ENCODE results near the gene GRIK4.

GRIK4 gene

GRCh38 chr11:120894202-120894985, 382.8 kb downstream of the GRIK4 start:
- Histone ChIP-seq H3K9ac (ENCODE audit: low read depth, low read length) (no peak overlapping the region), H3K9me3 (ENCODE audit: control insufficient read depth, insufficient read depth, low read length) (no peaks in the 10 kb centered on the region), H3K4me1 (ENCODE audit: insufficient read depth, low read length) (no peaks in the 10 kb centered on the region)

GRCh38 chr11:120896687-120897086, 385.1 kb downstream of the GRIK4 start:
- Histone ChIP-seq H3K36me3 (ENCODE audit: insufficient read depth, low read length) (no peaks in the 10 kb centered on the region), H3K9ac (ENCODE audit: low read depth, low read length) (no peak overlapping the region), H3K4me1 (ENCODE audit: insufficient read depth, low read length) (no peaks in the 10 kb centered on the region), H3K9me3 (ENCODE audit: control insufficient read depth, insufficient read depth, low read length) (no peaks in the 10 kb centered on the region)

More at GRCh38 chr11:120894202-120894985, 382.8 kb downstream of the GRIK4 start:
- H3K36me3 ChIP-seq (ENCODE audit: insufficient read depth, low read length) = no peaks in the 10 kb centered on the region

GRCh38 chr11:120898568-120898967, 387.0 kb downstream of the GRIK4 start:
- Histone ChIP-seq H3K9me3 (ENCODE audit: control insufficient read depth, insufficient read depth, low read length) (no peaks in the 10 kb centered on the region), H3K36me3 (ENCODE audit: insufficient read depth, low read length) (no peaks in the 10 kb centered on the region), H3K4me1 (ENCODE audit: insufficient read depth, low read length) (no peaks in the 10 kb centered on the region; the same call in 1 of the 2 replicates), H3K9ac (ENCODE audit: low read depth, low read length) (no peak overlapping the region)

DNA sequence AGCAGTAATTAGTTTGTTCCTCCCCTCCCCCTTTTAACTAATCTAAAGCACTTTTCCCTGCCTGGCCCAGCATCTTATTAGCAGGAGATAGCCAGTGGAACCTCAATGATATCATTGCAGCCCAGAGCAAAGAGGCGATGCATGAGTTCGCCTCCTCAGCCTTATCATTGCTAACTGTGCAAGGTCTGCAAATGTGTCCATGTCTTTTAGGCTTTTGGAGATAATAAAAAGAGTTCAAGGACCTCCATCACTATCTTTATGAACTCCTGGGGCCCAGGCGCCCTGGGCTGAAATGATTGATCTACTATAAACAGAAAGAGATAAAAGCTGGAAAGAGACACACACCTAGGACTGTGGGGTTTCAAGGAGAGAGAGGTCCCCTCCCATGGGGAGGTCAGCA, 388.2 kb downstream of the GRIK4 start:
- Histone ChIP-seq H3K36me3 (ENCODE audit: insufficient read depth, low read length) (no peaks in the 10 kb centered on the region), H3K9ac (ENCODE audit: low read depth, low read length) (no peak overlapping the region), H3K4me1 (ENCODE audit: insufficient read depth, low read length) (peaks cover 2% of the 10 kb centered on the region; the same call in 1 of the 2 replicates), H3K9me3 (ENCODE audit: control insufficient read depth, insufficient read depth, low read length) (no peaks in the 10 kb centered on the region)

DNA sequence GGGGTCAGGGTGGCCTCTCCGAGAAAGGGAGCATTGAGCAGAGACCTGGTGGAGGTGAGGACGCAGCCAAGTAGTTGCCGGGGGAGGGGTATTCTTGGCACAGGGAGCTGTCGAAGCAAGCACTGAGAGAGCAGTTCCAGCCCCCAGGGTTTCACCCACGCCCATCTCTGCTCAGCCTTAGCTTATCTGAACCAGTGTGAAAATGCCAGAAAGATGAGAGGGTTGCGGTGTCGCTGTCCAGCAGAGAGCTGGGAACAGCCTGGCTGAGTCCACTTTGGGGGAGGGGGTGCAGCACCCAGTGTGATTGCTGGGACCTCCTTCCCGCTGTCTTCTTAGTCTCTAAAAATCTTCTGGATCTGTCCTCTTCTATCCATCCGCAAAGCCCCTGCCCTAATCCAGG, 389.1 kb downstream of the GRIK4 start:
- no peak overlapping the region for H3K9ac ChIP-seq (ENCODE audit: low read depth, low read length)
- no peaks in the 10 kb centered on the region for H3K9me3 ChIP-seq (ENCODE audit: control insufficient read depth, insufficient read depth, low read length)
- H3K36me3 ChIP-seq (ENCODE audit: insufficient read depth, low read length) = no peaks in the 10 kb centered on the region
- H3K4me1 ChIP-seq (ENCODE audit: insufficient read depth, low read length) = peaks cover 2% of the 10 kb centered on the region; the same call in 1 of the 2 replicates

- Histone ChIP-seq H3K4me1 (ENCODE audit: insufficient read depth, low read length) (peaks cover 2% of the 10 kb centered on the region; the same call in 1 of the 2 replicates), H3K9ac (ENCODE audit: low read depth, low read length) (no peak overlapping the region), H3K36me3 (ENCODE audit: insufficient read depth, low read length) (no peaks in the 10 kb centered on the region), H3K9me3 (ENCODE audit: control insufficient read depth, insufficient read depth, low read length) (no peaks in the 10 kb centered on the region)
Observed at GRCh38 chr11:120903686-120904085, 392.1 kb downstream of the GRIK4 start.

GRCh38 chr11:120904116-120904515, 392.6 kb downstream of the GRIK4 start:
- peaks cover 2% of the 10 kb centered on the region; the same call in 1 of the 2 replicates for H3K4me1 ChIP-seq (ENCODE audit: insufficient read depth, low read length)
- H3K36me3 ChIP-seq (ENCODE audit: insufficient read depth, low read length) = no peaks in the 10 kb centered on the region
- H3K9ac ChIP-seq (ENCODE audit: low read depth, low read length) = no peak overlapping the region
- H3K9me3 ChIP-seq (ENCODE audit: control insufficient read depth, insufficient read depth, low read length) = no peaks in the 10 kb centered on the region

DNA sequence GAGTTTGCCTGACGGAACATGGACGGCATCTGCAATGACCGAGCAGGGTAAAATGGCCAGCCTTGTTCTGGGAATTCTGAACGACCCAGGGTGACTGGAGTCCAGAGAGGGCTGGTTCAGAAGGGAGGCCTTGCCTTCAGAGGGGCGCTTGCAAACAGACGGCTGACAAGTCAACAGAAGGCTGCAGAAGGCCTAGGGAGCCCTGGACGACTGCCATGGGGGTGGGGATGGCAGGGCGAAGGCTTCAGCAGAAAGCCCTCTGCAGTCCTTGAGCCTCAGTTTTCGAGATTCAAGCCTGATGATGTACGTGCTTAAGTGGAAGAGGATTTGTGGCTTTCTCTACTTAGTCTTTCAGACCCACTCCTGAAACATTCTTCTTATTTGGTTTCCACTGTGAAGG, 395.2 kb downstream of the GRIK4 start:
- Histone ChIP-seq H3K9ac (ENCODE audit: low read depth, low read length) (no peak overlapping the region), H3K4me1 (ENCODE audit: insufficient read depth, low read length) (peaks cover 2% of the 10 kb centered on the region; the same call in 1 of the 2 replicates), H3K9me3 (ENCODE audit: control insufficient read depth, insufficient read depth, low read length) (no peaks in the 10 kb centered on the region), H3K36me3 (ENCODE audit: insufficient read depth, low read length) (no peaks in the 10 kb centered on the region)

DNA sequence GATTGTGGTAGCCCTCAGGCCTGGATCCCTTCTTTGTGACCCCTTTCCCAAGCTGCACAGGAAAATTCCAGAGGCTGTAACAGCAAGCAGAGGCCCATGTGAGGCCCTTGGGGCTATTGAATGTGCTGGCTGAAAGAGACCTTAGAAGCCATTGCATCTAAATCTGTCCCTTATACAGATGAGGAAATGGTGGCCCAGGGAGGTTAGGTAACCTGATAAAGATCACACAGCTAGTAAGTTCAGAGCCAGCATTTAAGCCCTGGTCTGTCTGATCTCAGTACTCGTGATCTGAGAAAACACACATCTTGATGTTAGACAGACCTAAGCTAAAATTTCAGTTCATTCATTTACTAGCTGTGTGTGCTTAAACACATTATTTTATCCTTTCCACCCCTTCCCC, 396.4 kb downstream of the GRIK4 start:
- peaks cover 2% of the 10 kb centered on the region; the same call in 1 of the 2 replicates for H3K4me1 ChIP-seq (ENCODE audit: insufficient read depth, low read length)
- H3K9ac ChIP-seq (ENCODE audit: low read depth, low read length) = no peak overlapping the region
- H3K9me3 ChIP-seq (ENCODE audit: control insufficient read depth, insufficient read depth, low read length) = no peaks in the 10 kb centered on the region
- no peaks in the 10 kb centered on the region for H3K36me3 ChIP-seq (ENCODE audit: insufficient read depth, low read length)

GRCh38 chr11:120908461-120909181, 397.1 kb downstream of the GRIK4 start:
- H3K9me3 ChIP-seq (ENCODE audit: control insufficient read depth, insufficient read depth, low read length) = no peaks in the 10 kb centered on the region
- H3K4me1 ChIP-seq (ENCODE audit: insufficient read depth, low read length) = peaks cover 2% of the 10 kb centered on the region; the same call in 1 of the 2 replicates
- no peaks in the 10 kb centered on the region for H3K36me3 ChIP-seq (ENCODE audit: insufficient read depth, low read length)
- H3K9ac ChIP-seq (ENCODE audit: low read depth, low read length) = no peak overlapping the region

DNA sequence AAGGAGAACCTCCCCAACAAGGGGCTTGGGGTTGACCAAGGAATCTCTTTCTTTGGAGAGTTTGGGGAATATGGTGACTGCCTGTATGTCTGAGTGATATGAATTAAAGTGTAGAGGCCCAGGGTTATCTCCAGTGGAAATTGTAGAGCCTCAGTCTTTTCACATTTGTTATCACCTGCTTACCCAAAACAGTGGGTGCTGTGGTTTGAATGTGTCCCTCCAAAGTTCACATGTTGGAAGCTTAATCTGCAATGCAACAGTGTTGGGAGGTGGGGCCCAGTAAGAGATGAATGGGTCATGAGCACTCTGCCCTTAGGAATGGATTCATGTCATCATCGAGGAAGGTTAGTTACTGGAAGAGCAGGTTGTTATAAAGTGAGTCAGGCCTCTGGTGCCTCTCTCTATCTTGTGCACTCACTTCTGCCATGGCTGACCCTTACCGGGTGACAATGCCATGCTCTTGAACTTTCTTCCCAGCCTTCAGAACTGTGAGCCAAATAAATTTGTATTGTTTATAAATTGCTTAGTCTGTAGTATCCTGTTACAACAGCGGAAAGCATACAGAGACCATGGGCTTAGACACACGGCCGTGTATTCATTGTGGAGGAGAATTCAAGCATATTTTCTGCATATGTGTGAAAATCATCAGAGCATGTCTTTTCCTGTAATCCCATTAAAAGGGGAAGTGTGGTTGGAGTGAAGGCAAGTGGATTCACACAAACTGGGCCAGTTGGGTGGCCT, 398.3 kb downstream of the GRIK4 start:
- Histone ChIP-seq H3K36me3 (ENCODE audit: insufficient read depth, low read length) (no peaks in the 10 kb centered on the region), H3K9ac (ENCODE audit: low read depth, low read length) (no peak overlapping the region), H3K9me3 (ENCODE audit: control insufficient read depth, insufficient read depth, low read length) (no peaks in the 10 kb centered on the region), H3K4me1 (ENCODE audit: insufficient read depth, low read length) (no peaks in the 10 kb centered on the region)

- Histone ChIP-seq H3K9me3 (ENCODE audit: control insufficient read depth, insufficient read depth, low read length) (no peaks in the 10 kb centered on the region), H3K9ac (ENCODE audit: low read depth, low read length) (no peak overlapping the region), H3K36me3 (ENCODE audit: insufficient read depth, low read length) (no peaks in the 10 kb centered on the region), H3K4me1 (ENCODE audit: insufficient read depth, low read length) (no peaks in the 10 kb centered on the region)
Observed at GRCh38 chr11:120911943-120912342, 400.4 kb downstream of the GRIK4 start.

DNA sequence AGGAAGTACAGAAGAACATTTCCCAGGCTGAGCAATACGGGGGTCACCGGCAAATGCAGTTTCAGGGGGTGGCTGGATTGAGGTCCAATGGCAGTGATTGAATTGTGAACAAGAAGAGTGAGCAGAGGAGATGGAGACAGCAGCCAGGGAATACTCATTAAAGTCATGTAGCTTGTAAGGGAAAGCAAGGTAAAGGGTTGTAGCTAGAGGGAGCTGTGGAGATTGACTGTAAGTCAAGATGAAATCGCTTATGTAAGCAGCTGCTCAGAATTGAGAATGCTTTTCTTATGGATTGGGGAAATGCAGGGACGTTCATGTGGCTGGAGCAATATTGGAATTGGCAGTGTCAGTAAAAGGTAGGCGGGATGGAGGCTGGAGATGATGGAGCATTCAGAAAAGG, 401.0 kb downstream of the GRIK4 start:
- Histone ChIP-seq H3K9me3 (ENCODE audit: control insufficient read depth, insufficient read depth, low read length) (no peaks in the 10 kb centered on the region), H3K36me3 (ENCODE audit: insufficient read depth, low read length) (no peaks in the 10 kb centered on the region), H3K9ac (ENCODE audit: low read depth, low read length) (no peak overlapping the region), H3K4me1 (ENCODE audit: insufficient read depth, low read length) (no peaks in the 10 kb centered on the region)

GRCh38 chr11:120912915-120913314, 401.4 kb downstream of the GRIK4 start:
- Histone ChIP-seq H3K4me1 (ENCODE audit: insufficient read depth, low read length) (no peaks in the 10 kb centered on the region), H3K9me3 (ENCODE audit: control insufficient read depth, insufficient read depth, low read length) (no peaks in the 10 kb centered on the region), H3K36me3 (ENCODE audit: insufficient read depth, low read length) (no peaks in the 10 kb centered on the region), H3K9ac (ENCODE audit: low read depth, low read length) (no peak overlapping the region)
